ENCODE results near the gene IFIH1. TPM values are rescaled to one million over a fixed set of nuclear protein-coding genes. Genes with fewer than 3 reads are reported as not detected.

IFIH1 gene
- total and polyA plus RNA-seq, 10 donors: 13.2 to 53.8 (median 37.8) TPM

DNA sequence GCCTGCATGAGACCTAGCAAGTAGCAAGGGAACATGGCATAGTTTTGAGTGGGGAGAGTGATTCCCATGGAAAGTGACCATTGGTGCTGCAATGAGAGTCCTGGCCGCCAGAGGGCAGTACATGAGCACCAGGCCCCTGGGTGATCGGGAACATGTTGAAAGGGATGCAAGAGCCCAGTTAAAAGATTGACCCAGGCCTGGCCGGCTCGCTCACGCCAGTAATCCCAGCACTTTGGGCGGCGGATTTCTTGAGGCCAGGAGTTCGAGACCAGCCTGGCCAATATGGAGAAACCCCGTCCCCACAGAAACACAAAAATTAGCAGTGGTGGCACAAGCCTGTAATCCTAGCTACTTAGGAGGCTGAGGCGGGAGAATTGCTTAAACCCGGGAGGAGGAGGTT is 97.4 kb downstream of the IFIH1 start:
- 40 to 56% (median 49%) methylated on average over 10 to 11 of the region's 11 CpGs for WGBS, 5 donors
- TF ChIP-seq, protein P1, sequence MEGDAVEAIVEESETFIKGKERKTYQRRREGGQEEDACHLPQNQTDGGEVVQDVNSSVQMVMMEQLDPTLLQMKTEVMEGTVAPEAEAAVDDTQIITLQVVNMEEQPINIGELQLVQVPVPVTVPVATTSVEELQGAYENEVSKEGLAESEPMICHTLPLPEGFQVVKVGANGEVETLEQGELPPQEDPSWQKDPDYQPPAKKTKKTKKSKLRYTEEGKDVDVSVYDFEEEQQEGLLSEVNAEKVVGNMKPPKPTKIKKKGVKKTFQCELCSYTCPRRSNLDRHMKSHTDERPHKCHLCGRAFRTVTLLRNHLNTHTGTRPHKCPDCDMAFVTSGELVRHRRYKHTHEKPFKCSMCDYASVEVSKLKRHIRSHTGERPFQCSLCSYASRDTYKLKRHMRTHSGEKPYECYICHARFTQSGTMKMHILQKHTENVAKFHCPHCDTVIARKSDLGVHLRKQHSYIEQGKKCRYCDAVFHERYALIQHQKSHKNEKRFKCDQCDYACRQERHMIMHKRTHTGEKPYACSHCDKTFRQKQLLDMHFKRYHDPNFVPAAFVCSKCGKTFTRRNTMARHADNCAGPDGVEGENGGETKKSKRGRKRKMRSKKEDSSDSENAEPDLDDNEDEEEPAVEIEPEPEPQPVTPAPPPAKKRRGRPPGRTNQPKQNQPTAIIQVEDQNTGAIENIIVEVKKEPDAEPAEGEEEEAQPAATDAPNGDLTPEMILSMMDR (IDR thresholded peaks at IDR 0.05 in 8 of 11, conservative IDR thresholded peaks at IDR 0.05 in 3 of 11): peak; percentile 40 to 88 (median 84)
- TF ChIP-seq POLR2A (IDR thresholded peaks at IDR 0.05): no peak
- TF ChIP-seq POLR2AphosphoS5 (IDR thresholded peaks at IDR 0.05): no peak

DNA sequence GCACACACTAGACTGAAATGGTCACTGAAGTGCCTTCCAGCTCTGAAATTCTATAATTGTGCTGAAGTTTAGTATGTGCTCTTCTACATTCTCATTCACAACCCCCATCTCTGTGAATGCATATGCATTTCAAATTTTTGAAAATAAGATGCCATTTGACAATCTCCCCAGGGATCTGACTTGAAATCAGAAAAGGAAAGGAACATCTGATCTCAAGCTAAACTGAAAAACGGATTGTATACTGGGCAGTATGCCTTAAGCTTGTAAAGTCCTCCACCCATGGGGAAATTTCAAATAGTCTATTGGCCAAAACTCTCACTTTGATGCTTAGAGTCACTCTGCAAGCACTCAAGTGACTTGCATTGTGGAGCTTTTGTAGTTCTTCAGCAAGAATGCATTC is 98.1 kb downstream of the IFIH1 start:
- intact Hi-C loops (cut with DNase I; ENCODE audit: low total_unique reads): loop anchor here (5.0 kb wide), 1 partner anchor 77 kb away; no protein-coding TSS in a partner anchor
- Histone ChIP-seq H3K9me3 (no peaks in the 10 kb centered on the region), H3K27ac (no peak overlapping the region), H3K36me3 (no peaks in the 10 kb centered on the region), H3K4me1 (peaks cover 0 to 5% (median 0%) of the 10 kb centered on the region in 6 donors), H3K4me3 (no peak overlapping the region), H3K27me3 (replicated peaks in 1 of 7) (no peaks in the 10 kb centered on the region)
- 66 to 94% (median 71%) methylated on average over 1 of the region's 1 CpG for WGBS, 5 donors
- no peak for TF ChIP-seq POLR2AphosphoS5 (IDR thresholded peaks at IDR 0.05)
- no peak for TF ChIP-seq POLR2A (IDR thresholded peaks at IDR 0.05)
- TF ChIP-seq, protein P1 (IDR thresholded peaks at IDR 0.05 in 8 of 11, conservative IDR thresholded peaks at IDR 0.05 in 3 of 11): no peak
- DNase-seq: no peak

More for the DNA sequence above, 97.4 kb downstream of the IFIH1 start:
- no peaks in the 10 kb centered on the region for H3K27me3 ChIP-seq (replicated peaks in 1 of 7)
- no peaks in the 10 kb centered on the region for H3K9me3 ChIP-seq
- no peaks in the 10 kb centered on the region for H3K36me3 ChIP-seq
- H3K27ac ChIP-seq: no peak overlapping the region
- no peak overlapping the region for H3K4me3 ChIP-seq
- intact Hi-C loops (cut with DNase I; ENCODE audit: low total_unique reads): loop anchor here (5.0 kb wide), 1 partner anchor 76 kb away; no protein-coding TSS in a partner anchor
- H3K4me1 ChIP-seq: peaks cover 0 to 5% (median 0%) of the 10 kb centered on the region in 6 donors
- peak; percentile 89 for DNase-seq

DNA sequence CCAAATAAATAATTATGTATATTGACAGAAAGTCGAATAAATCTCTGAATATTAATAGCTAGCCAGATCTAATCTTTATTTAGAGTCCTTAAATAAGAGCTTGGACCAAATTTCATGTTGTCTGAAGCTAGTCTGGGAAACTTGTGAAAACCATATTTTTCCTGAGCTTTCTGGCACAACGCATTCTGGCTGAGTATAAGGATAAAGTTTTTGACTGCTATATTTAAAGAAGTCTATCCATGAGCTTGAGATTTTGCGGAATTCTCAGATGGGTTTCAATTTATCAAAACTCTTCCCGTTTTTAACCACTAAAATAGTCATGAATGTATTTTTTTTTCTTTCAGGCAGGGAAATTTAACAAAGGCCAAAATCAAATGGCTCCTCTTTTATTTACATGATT is 99.1 kb downstream of the IFIH1 start:
- H3K27me3 ChIP-seq (replicated peaks in 1 of 7): no peaks in the 10 kb centered on the region
- no peak overlapping the region for H3K27ac ChIP-seq
- intact Hi-C loops (cut with DNase I; ENCODE audit: low total_unique reads): no loop called here
- no peak for DNase-seq
- H3K4me1 ChIP-seq: peaks cover 0 to 5% (median 0%) of the 10 kb centered on the region in 6 donors
- no peak overlapping the region for H3K4me3 ChIP-seq
- no peaks in the 10 kb centered on the region for H3K9me3 ChIP-seq
- TF ChIP-seq POLR2A (IDR thresholded peaks at IDR 0.05) (no peak), POLR2AphosphoS5 (IDR thresholded peaks at IDR 0.05) (no peak)
- TF ChIP-seq, protein P1 (IDR thresholded peaks at IDR 0.05 in 8 of 11, conservative IDR thresholded peaks at IDR 0.05 in 3 of 11): no peak
- 82 to 94% (median 86%) methylated on average over 4 of the region's 4 CpGs for WGBS, 5 donors
- H3K36me3 ChIP-seq: no peaks in the 10 kb centered on the region

DNA sequence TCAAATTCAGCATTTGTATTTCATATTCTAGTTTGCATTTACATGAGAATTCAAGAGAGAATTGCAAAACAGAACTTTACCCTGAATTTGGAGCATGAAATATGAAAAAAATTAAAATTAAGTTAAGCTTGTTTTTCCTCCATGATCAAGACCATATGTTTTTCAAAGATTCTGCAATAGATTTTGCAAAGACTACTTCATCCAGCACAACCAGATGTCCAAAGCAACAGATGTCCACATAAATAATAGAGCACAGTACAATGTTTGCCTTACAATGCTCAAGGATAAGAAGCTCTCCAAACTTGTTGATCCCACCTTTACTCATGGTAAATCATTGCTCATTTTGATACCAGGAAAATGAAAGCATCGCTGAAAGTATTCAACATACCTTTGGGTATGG is 100.9 kb downstream of the IFIH1 start:
- no peaks in the 10 kb centered on the region for H3K9me3 ChIP-seq
- no peak for DNase-seq
- no peak overlapping the region for H3K27ac ChIP-seq
- H3K27me3 ChIP-seq (replicated peaks in 1 of 7): no peaks in the 10 kb centered on the region
- no peaks in the 10 kb centered on the region for H3K36me3 ChIP-seq
- H3K4me3 ChIP-seq: no peak overlapping the region
- TF ChIP-seq, protein P1 (IDR thresholded peaks at IDR 0.05 in 8 of 11, conservative IDR thresholded peaks at IDR 0.05 in 3 of 11): no peak
- no peak for TF ChIP-seq POLR2A (IDR thresholded peaks at IDR 0.05)
- no peak for TF ChIP-seq POLR2AphosphoS5 (IDR thresholded peaks at IDR 0.05)
- intact Hi-C loops (cut with DNase I; ENCODE audit: low total_unique reads): no loop called here
- peaks cover 0 to 5% (median 0%) of the 10 kb centered on the region in 6 donors for H3K4me1 ChIP-seq
- WGBS, 5 donors: 85 to 98% (median 93%) methylated on average over 1 of the region's 1 CpG

Other genes with a start within 250 kb of the IFIH1 start
- gene DPP4, start 244.5 kb downstream of the IFIH1 start, total RNA-seq: 10 to 100 TPM; 13.1 to 28.6 (median 19.6) TPM
- gene DPP4, start 244.5 kb downstream of the IFIH1 start, polyA plus RNA-seq: 1 to 10 TPM; 1.3 to 4.5 (median 1.7) TPM
- not detected for gene GCG, start 166.4 kb downstream of the IFIH1 start, total RNA-seq
- under 1 TPM in 2 of 3 donors, not detected in 1; 0.21 to 0.28 TPM for gene GCG, start 166.4 kb downstream of the IFIH1 start, polyA plus RNA-seq
- 10 to 100 TPM in 1 of 7 donors, 1 to 10 TPM in 3, under 1 TPM in 3; 0.82 to 11.8 (median 1.0) TPM for gene FAP, start 75.2 kb downstream of the IFIH1 start, total RNA-seq
- gene FAP, start 75.2 kb downstream of the IFIH1 start, polyA plus RNA-seq: 1 to 10 TPM in 2 of 3 donors, under 1 TPM in 1; 0.89 to 1.9 (median 1.5) TPM
- gene GCA, start 25.4 kb upstream of the IFIH1 start, total RNA-seq: 100 to 1,000 TPM; 118 to 498 (median 190) TPM
- 10 to 100 TPM; 49.1 to 65.7 (median 50.8) TPM for gene GCA, start 25.4 kb upstream of the IFIH1 start, polyA plus RNA-seq